Endothelial cell of umbilical vein (primary cell): ENCODE measurements around the gene SELENOM. TPM values are rescaled to one million over a fixed set of nuclear protein-coding genes. Genes with fewer than 3 reads are reported as not detected.

Experiments used
- BruUV-seq: library from RNA; stranded (reverse); fragments of 400-500 nt; replicated peaks from 2 replicates; lab custom pipeline; 2021; lab: Mats Ljungman, UMichigan
- CTCF ChIA-PET: fragments of 300-600, 350-600 bp; sonication (Branson Sonifier 250); formaldehyde crosslinking; loops from one replicate; lab custom pipeline; 2021; ENCODE audit warnings: antibody characterized with exemption, inconsistent platforms; lab: Charles Lee
- POLR2A ChIA-PET: fragments of 300-600, 350-600 bp; sonication (Branson Sonifier 250); formaldehyde crosslinking; loops from one replicate; lab custom pipeline; 2021; ENCODE audit warnings: antibody characterized with exemption, inconsistent platforms; lab: Charles Lee
- DNase-seq: peaks from one replicate; pipeline ENCODE4 v3.0.0-alpha.2; 2011; ENCODE audit warnings: low read depth, low spot score
- FAIRE-seq: peaks from 2 replicates; lab custom pipeline; 2011; peaks lifted over from hg19 to GRCh38; lab: Jason Lieb, UNC
- H2AFZ ChIP-seq: 2 replicates; pipeline ENCODE4 v1.6.0; 2012; ENCODE audit warnings: low read depth, low read length, control low read depth, inconsistent platforms
- H3K27ac ChIP-seq: 2 replicates; pipeline ENCODE4 v1.5.1; 2011; ENCODE audit warnings: low read depth, mild to moderate bottlenecking, control low read depth, low read length, moderate library complexity; ENCODE audit not compliant: insufficient read depth
- H3K27me3 ChIP-seq, 2 experiments: 2 replicates each; pipeline versions ENCODE4 v1.6.0 to v1.6.1; 2011; ENCODE audit warnings: low read length in 2 of 2, mixed read lengths in 1 of 2; ENCODE audit not compliant: control insufficient read depth in 2 of 2, insufficient read depth in 2 of 2
- H3K36me3 ChIP-seq, 2 experiments: 2 replicates in 1 of 2; 3 replicates in 1 of 2; pipeline ENCODE4 v1.5.1; 2011; ENCODE audit warnings: low read length in 2 of 2, mild to moderate bottlenecking in 1 of 2, moderate library complexity in 1 of 2; ENCODE audit not compliant: control insufficient read depth in 2 of 2, insufficient read depth in 2 of 2; ENCODE audit errors: extremely low read depth in 1 of 2
- H3K4me1 ChIP-seq: 3 replicates; pipeline ENCODE4 v1.5.1; 2011; ENCODE audit warnings: mild to moderate bottlenecking, low read length; ENCODE audit not compliant: control insufficient read depth, insufficient read depth; ENCODE audit errors: extremely low read depth
- H3K4me2 ChIP-seq: 2 replicates; pipeline ENCODE4 v1.6.1; 2011; ENCODE audit warnings: low read length, control low read depth, mixed read lengths; ENCODE audit not compliant: insufficient read depth
- H3K4me3 ChIP-seq, 3 experiments: fragments of 200-600 bp in 1 of 3; sonication (generic), shearing (Covaris generic) in 1 of 3; replicated peaks in 1 of 3; 2 replicates each; pipeline ENCODE4 v1.5.1; 2011 to 2016; ENCODE audit warnings: control low read depth in 3 of 3, low read length in 3 of 3, mild to moderate bottlenecking in 2 of 3, inconsistent platforms in 1 of 3, low read depth in 1 of 3, moderate library complexity in 1 of 3; ENCODE audit not compliant: insufficient read depth in 1 of 3
- H3K79me2 ChIP-seq: 2 replicates; pipeline ENCODE4 v1.6.0; 2012; ENCODE audit warnings: low read length, inconsistent platforms; ENCODE audit not compliant: control insufficient read depth, insufficient read depth
- H3K9ac ChIP-seq: replicated peaks from 2 replicates; pipeline ENCODE3; 2011; ENCODE audit warnings: low read length, control low read depth; ENCODE audit not compliant: insufficient read depth; ENCODE audit errors: extremely low read depth
- H3K9me1 ChIP-seq: replicated peaks from 3 replicates; pipeline ENCODE4 v1.6.0; 2011; ENCODE audit warnings: mild to moderate bottlenecking, low read length; ENCODE audit not compliant: control insufficient read depth, insufficient read depth; ENCODE audit errors: extremely low read depth
- H3K9me3 ChIP-seq: replicated peaks from 2 replicates; pipeline ENCODE4 v1.5.1; 2012; ENCODE audit warnings: low read length, inconsistent platforms; ENCODE audit not compliant: control insufficient read depth, insufficient read depth
- H4K20me1 ChIP-seq: replicated peaks from 2 replicates; pipeline ENCODE3; 2011; ENCODE audit warnings: mild to moderate bottlenecking, low read length; ENCODE audit not compliant: control insufficient read depth, insufficient read depth; ENCODE audit errors: extremely low read depth
- EZH2 ChIP-seq: IDR thresholded peaks from 2 replicates; pipeline ENCODE4 v1.6.1; 2012; ENCODE audit warnings: borderline replicate concordance, low read depth, mild to moderate bottlenecking, moderate library complexity, low read length, inconsistent platforms; ENCODE audit not compliant: severe bottlenecking
- FOS ChIP-seq: IDR thresholded peaks from 2 replicates; pipeline ENCODE4 v1.6.1; 2011; ENCODE audit warnings: mild to moderate bottlenecking, low read length, moderate library complexity, borderline replicate concordance; ENCODE audit not compliant: insufficient read depth
- GATA2 ChIP-seq: IDR thresholded peaks from 2 replicates; pipeline ENCODE4 v1.7.0; 2011; ENCODE audit warnings: low read depth, mild to moderate bottlenecking, moderate library complexity, mixed read lengths, low read length; ENCODE audit not compliant: insufficient read length, insufficient read depth
- JUN ChIP-seq: IDR thresholded peaks from 2 replicates; pipeline ENCODE4 v1.6.1; 2011; ENCODE audit warnings: borderline replicate concordance, low read depth; ENCODE audit not compliant: insufficient read length, insufficient read depth
- MAX ChIP-seq: IDR thresholded peaks from 2 replicates; pipeline ENCODE4 v1.6.1; 2011; ENCODE audit not compliant: insufficient read depth, insufficient read length
- MYC ChIP-seq: IDR thresholded peaks from one replicate; pipeline ENCODE4 v1.6.1; 2011; ENCODE audit warnings: mild to moderate bottlenecking, low read depth, low read length
- POLR2A ChIP-seq: IDR thresholded peaks from 2 replicates; pipeline ENCODE4 v1.6.1; 2012; ENCODE audit warnings: low read depth, mild to moderate bottlenecking, control low read depth, low read length
- POLR2AphosphoS5 ChIP-seq: IDR thresholded peaks from 2 replicates; pipeline ENCODE4 v1.6.1; 2012; ENCODE audit warnings: low read depth, mild to moderate bottlenecking, control low read depth, low read length, moderate library complexity; ENCODE audit not compliant: insufficient read depth
- dilution Hi-C: fragments of 300-500 bp; cut with MboI; formaldehyde crosslinking; loops from one replicate; pipeline ENCODE4 v1.15.0; 2019; ENCODE audit warnings: low sequenced_read_pairs; ENCODE audit not compliant: extremely low pct_ligation_motif_present
- intact Hi-C: fragments of 100-400 bp; cut with micrococcal nuclease; formaldehyde crosslinking; loops from one replicate; pipeline ENCODE4 v1.10.0; 2022
- polyA plus RNA-seq, 4 experiments: library from polyadenylated mRNA; depleted of rRNA in 3 of 4; stranded (reverse) in 3 of 4; unstranded in 1 of 4; fragments of >200 nt; gene quantifications; 2 replicates each; pipeline versions ENCODE4 v1.2.1 to v1.2.3, GENCODE V29; 2011 to 2012; ENCODE audit warnings: missing spikeins in 1 of 4
- total RNA-seq: library from RNA; stranded (reverse); gene quantifications from 2 replicates; pipeline ENCODE4 v1.2.3, GENCODE V29; 2021
- TF ChIP-seq, protein P1 (sequence below), 2 donors: IDR thresholded peaks; 1 replicate in 1 of 2; 2 replicates in 1 of 2; pipeline ENCODE4 v1.5.1; 2011; ENCODE audit warnings: low read length in 2 of 2, mild to moderate bottlenecking in 2 of 2, moderate library complexity in 2 of 2, control low read depth in 1 of 2, inconsistent platforms in 1 of 2, low read depth in 1 of 2; ENCODE audit not compliant: insufficient read depth in 1 of 2; ENCODE audit errors: extremely low read depth in 1 of 2

SELENOM gene
- total and polyA plus RNA-seq, 2 donors (not counting 3 experiments of a cell fraction or from before 2014, with no cell fraction given), result 29.6 to 87.1 TPM

DNA sequence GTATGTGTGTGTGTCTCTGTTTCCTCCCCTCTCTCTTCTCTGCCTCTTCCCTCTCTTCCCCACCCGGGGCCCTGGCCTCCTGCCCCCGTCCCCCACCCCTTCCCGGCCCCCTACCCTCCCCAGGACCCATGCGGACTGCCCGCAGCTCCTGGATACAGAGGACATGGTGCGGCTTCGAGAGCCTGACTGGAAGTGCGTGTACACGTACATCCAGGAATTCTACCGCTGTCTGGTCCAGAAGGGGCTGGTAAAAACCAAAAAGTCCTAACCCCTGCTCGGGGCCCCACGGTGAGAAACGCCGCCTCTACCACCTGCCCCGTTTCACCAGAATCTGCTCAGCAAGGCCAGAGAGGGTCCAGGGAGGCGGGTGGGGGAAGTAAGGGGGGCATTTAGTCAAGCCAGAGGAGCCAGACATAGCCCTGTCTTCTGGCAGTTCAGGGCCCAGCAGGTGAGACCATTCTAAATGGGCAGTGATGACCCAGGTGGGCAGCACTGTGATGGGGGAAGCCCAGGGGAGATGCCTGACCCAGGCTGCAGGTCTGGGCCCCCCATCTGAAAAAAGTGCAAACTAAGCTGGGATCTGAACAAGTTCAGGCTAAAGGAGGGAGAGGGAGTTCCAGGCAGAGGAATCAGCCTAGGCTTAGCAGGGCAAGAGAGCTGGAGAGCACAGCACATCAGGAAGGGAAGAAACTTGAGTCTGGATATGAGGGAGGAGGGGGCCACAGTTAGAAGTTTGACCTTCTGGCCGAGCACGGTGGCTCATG is 6.4 kb downstream of the SELENOM start:
- no TSS peak for BruUV-seq
- Histone ChIP-seq H3K9ac (no peak overlapping the region), H3K9me1 (no peaks in the 10 kb centered on the region), H3K27ac (no peak overlapping the region), H3K4me2 (no peak overlapping the region), H3K36me3 (peaks cover 27 to 51% of the 10 kb centered on the region in 2 experiments), H3K4me3 (no peak overlapping the region), H2AFZ (no peak overlapping the region), H3K4me1 (no peaks in the 10 kb centered on the region), H3K79me2 (no peaks in the 10 kb centered on the region), H3K9me3 (no peaks in the 10 kb centered on the region), H3K27me3 (no peaks in the 10 kb centered on the region), H4K20me1 (no peaks in the 10 kb centered on the region)
- ChIA-PET POLR2A (no interaction called here), CTCF (interaction anchor here (0.6 to 1.7 kb wide), 2 partner anchors 16 to 49 kb away, joined by 5 to 6 read pairs; no protein-coding TSS in a partner anchor)
- intact Hi-C loops (no loop called here), dilution Hi-C loops (no loop called here)
- TF ChIP-seq GATA2 (no peak), MAX (no peak), POLR2AphosphoS5 (no peak), JUN (no peak), EZH2 (no peak), MYC (no peak), FOS (no peak), POLR2A (no peak)
- TF ChIP-seq, protein P1, sequence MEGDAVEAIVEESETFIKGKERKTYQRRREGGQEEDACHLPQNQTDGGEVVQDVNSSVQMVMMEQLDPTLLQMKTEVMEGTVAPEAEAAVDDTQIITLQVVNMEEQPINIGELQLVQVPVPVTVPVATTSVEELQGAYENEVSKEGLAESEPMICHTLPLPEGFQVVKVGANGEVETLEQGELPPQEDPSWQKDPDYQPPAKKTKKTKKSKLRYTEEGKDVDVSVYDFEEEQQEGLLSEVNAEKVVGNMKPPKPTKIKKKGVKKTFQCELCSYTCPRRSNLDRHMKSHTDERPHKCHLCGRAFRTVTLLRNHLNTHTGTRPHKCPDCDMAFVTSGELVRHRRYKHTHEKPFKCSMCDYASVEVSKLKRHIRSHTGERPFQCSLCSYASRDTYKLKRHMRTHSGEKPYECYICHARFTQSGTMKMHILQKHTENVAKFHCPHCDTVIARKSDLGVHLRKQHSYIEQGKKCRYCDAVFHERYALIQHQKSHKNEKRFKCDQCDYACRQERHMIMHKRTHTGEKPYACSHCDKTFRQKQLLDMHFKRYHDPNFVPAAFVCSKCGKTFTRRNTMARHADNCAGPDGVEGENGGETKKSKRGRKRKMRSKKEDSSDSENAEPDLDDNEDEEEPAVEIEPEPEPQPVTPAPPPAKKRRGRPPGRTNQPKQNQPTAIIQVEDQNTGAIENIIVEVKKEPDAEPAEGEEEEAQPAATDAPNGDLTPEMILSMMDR (IDR thresholded peaks at IDR 0.05; ENCODE audit: extremely low read depth in 1 of 2, insufficient read depth in 1 of 2, low read depth in 1 of 2, low read length in 2 of 2), result no peak
- DNase-seq (no peak), FAIRE-seq (no peak)
